WERI-Rb-1 (cell line): Measurements from ENCODE around the gene CFAP20DC.

Source experiments
- DNase-seq: peaks from one replicate; pipeline ENCODE4 v3.0.0-alpha.2; 2020
- H3K27ac ChIP-seq: fragments of 250-450 bp; sonication (Bioruptor Pico); 2 replicates; pipeline ENCODE4 v1.5.1; 2020; ENCODE audit warnings: mild to moderate bottlenecking, moderate library complexity
- H3K27me3 ChIP-seq: fragments of 250-450 bp; sonication (Bioruptor Pico); 2 replicates; pipeline ENCODE4 v1.5.1; 2021; ENCODE audit warnings: mild to moderate bottlenecking, low read depth, moderate library complexity; ENCODE audit not compliant: insufficient read depth, severe bottlenecking
- H3K36me3 ChIP-seq: fragments of 250-450 bp; sonication (Bioruptor Pico); 2 replicates; pipeline ENCODE4 v1.5.1; 2020; ENCODE audit warnings: mild to moderate bottlenecking, moderate library complexity
- H3K4me3 ChIP-seq: 2 replicates; pipeline ENCODE4 v1.5.1; 2011; ENCODE audit warnings: low read depth, mild to moderate bottlenecking, control low read depth, low read length
- H3K9me3 ChIP-seq: fragments of 250-450 bp; sonication (Bioruptor Pico); 2 replicates; pipeline ENCODE4 v1.5.1; 2021; ENCODE audit warnings: mild to moderate bottlenecking, moderate library complexity; ENCODE audit not compliant: severe bottlenecking
- CTCF ChIP-seq: IDR thresholded peaks from 2 replicates; pipeline ENCODE4 v1.5.1; 2011; ENCODE audit warnings: low read depth, mild to moderate bottlenecking, control low read depth, inconsistent platforms, low read length

CFAP20DC gene

GRCh38 chr3:58864480-58864879 lies 185.3 kb downstream of the CFAP20DC start:
- no peak for DNase-seq
- TF ChIP-seq CTCF, result no peak
- no peak overlapping the region for H3K4me3 ChIP-seq
- H3K9me3 ChIP-seq, result no peaks in the 10 kb centered on the region
- no peaks in the 10 kb centered on the region for H3K27me3 ChIP-seq
- H3K36me3 ChIP-seq, result no peaks in the 10 kb centered on the region
- no peak overlapping the region for H3K27ac ChIP-seq

- Histone ChIP-seq H3K9me3 (no peaks in the 10 kb centered on the region), H3K27me3 (no peaks in the 10 kb centered on the region), H3K36me3 (no peaks in the 10 kb centered on the region), H3K4me3 (no peak overlapping the region), H3K27ac (no peak overlapping the region)
- no peak for TF ChIP-seq CTCF
- DNase-seq, result no peak
These were observed 186.6 kb downstream of the CFAP20DC start for GRCh38 chr3:58863206-58863605.

GRCh38 chr3:58861551-58861950 lies 188.3 kb downstream of the CFAP20DC start:
- no peak overlapping the region for H3K4me3 ChIP-seq
- no peaks in the 10 kb centered on the region for H3K36me3 ChIP-seq
- no peak for TF ChIP-seq CTCF
- no peak for DNase-seq
- no peaks in the 10 kb centered on the region for H3K27me3 ChIP-seq
- H3K27ac ChIP-seq, result no peak overlapping the region
- H3K9me3 ChIP-seq, result no peaks in the 10 kb centered on the region

GRCh38 chr3:58858126-58858525 lies 191.7 kb downstream of the CFAP20DC start:
- TF ChIP-seq CTCF, result no peak
- H3K9me3 ChIP-seq, result no peaks in the 10 kb centered on the region
- no peaks in the 10 kb centered on the region for H3K27me3 ChIP-seq
- no peak for DNase-seq
- H3K4me3 ChIP-seq, result no peak overlapping the region
- H3K36me3 ChIP-seq, result no peaks in the 10 kb centered on the region
- no peak overlapping the region for H3K27ac ChIP-seq

GRCh38 chr3:58857402-58857801 lies 192.4 kb downstream of the CFAP20DC start:
- no peak overlapping the region for H3K4me3 ChIP-seq

More at GRCh38 chr3:58857402-58857801, 192.4 kb downstream of the CFAP20DC start:
- no peak overlapping the region for H3K27ac ChIP-seq
- no peaks in the 10 kb centered on the region for H3K36me3 ChIP-seq
- H3K9me3 ChIP-seq, result no peaks in the 10 kb centered on the region
- TF ChIP-seq CTCF, result no peak
- no peaks in the 10 kb centered on the region for H3K27me3 ChIP-seq
- DNase-seq, result no peak
